HG03378 (cell line): Measurements from ENCODE around the gene IZUMO4.
"Not testable (repeated sequence)": the region's sequence is repeated elsewhere in the genome, so short reads cannot be mapped to it uniquely, and the experiment has no call there.

ENCODE experiments used
- ATAC-seq: cut with Tn5 transposase; IDR thresholded peaks from one replicate; pipeline ENCODE4 v1.9.1; 2021; ENCODE audit warnings: mild to moderate bottlenecking, moderate library complexity; ENCODE audit not compliant: unreplicated experiment

IZUMO4 gene

DNA sequence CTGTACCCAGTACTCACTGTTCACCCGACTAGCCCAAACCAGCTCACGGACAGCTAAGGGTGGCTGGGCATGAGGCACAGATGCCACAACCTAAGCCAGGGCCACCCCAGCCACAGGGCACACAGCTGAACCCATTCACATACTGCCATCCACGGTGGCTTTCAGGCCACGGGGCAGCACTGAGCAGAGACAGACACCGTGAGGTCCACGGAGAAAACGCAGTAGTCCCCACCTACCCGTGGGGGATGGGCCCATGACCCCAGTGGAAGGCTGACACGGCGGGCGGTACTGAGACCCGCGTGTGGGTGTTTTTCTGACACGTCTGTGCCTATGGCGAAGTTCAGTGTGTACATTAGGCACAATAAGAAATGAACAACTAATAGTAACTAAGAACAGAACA lies 25.5 kb downstream of the IZUMO4 start:
- no peak for ATAC-seq

DNA sequence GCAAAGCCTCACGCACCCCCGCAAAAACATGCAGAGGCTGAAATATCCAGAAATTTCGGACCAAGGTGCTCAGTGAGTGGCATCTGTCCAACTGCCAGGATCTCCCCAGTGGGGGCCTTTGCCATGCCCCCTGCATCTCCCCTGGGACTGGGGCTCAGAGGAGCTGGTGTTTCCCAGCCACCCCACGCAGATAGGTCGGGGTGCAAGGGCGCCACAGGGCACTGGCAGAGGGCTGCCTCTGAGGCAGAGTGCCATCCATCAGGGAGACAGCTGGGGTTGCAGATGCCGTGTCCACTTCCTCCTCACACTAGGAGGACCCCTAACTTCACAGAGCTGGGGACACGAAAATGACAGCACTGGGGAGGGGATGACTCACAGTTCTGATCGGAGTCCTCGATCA lies 26.3 kb downstream of the IZUMO4 start:
- ATAC-seq, result no peak

DNA sequence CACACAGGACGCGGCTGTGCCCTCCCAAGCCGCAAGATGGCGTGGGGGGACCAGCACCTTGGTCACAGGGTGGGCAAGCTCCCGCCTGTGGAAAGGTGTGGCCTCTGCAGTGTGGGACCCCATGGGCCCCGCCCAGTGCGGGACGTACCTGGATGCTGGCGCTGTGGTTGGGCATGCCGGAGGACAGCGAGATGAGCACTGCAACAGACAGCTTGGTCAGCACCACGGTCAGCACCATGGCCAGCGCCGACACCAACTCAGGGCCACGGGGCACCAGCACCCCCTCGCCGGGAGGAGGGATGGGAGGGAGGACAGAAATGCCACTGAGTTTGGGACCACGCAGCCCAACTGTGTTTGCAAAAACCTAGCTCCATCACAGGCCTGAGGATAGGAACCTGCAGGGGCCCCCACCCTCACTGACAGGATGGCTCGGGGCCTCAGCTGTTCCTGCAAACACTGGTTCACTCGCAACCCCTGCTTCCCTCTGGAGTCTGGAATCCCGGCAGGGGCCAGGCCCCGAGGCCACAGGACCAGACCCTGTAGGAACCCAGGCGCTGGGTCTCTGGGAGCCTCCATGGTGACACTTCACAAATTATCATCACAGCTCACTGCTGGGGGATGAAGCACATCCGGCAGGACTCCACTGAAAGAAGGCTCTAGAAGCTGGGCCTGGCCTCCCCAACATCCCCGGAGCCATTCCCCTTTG lies 27.1 kb downstream of the IZUMO4 start:
- no peak for ATAC-seq

DNA sequence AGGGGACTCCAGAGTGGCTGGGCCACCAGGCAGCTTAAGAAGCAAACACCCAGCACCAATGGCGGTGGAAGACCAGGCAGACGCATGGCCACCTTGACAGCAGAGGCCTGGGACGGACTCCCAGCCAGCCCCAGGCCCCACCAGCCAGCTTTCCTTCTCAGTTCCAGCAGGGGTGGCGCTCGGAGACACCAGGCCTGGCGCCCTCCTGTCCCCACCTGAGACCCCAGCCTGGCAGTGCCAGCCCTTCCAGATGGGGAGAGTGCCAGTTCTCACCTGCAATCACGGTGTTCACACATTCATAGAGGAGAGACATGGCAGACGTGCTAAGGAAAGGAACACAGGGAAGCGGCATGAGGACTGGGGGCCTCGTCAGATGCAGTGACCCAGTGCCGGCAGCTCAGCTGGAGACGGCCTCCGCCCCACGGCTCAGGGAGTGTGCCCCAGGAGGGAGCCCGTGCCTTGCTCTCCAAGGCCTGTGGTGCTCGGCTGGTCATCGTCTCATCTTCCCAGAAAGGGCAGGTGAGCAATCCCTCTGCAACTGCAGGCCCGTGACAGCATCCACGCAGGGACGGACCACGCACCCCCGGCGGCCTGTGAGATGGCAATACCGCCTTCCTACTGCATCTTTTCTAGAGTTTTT lies 30.3 kb downstream of the IZUMO4 start:
- no peak for ATAC-seq

DNA sequence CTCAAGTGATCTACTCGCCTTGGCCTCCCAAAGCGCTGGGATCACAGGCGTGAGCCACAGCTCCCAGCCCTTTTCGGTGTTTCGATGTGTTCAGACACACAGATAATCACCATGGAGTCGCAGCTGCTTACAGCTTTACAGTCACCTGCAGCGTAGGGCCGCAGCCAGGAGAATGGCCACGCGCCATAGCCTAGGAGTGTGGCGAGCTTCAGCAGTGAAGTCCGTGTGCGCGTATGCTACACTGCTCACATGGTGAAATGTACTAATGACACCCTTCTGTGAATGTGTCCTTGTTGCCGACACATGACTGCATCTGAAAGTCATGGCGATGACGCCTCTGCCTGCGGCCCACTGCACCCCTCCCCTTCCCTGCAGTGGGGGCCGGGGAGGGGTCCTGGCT lies 31.0 kb downstream of the IZUMO4 start:
- no peak for ATAC-seq

GRCh38 chr19:2128252-2128651 lies 31.5 kb downstream of the IZUMO4 start:
- ATAC-seq, result not testable (repeated sequence)

DNA sequence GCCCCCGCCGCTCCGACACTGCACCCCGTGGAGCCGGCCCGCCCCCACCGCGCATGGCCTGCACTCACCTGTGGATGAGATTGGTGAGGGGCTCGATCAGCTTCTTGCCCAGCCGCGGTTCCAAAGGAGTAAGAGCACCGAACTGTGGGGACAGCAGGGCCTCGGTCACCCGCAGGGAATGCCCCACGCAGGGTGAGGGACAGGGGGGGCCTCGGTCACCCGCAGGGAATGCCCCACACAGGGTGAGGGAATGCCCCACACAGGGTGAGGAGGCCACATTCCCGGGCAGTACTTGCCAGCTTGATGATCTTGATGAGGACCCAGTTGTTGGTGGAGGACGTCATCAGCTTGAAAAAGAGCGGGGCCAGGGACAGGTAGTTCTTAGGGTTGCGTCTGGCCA lies 32.3 kb downstream of the IZUMO4 start:
- ATAC-seq, result no peak

- no peak for ATAC-seq
Measured at GRCh38 chr19:2129486-2129885, 32.8 kb downstream of the IZUMO4 start.

DNA sequence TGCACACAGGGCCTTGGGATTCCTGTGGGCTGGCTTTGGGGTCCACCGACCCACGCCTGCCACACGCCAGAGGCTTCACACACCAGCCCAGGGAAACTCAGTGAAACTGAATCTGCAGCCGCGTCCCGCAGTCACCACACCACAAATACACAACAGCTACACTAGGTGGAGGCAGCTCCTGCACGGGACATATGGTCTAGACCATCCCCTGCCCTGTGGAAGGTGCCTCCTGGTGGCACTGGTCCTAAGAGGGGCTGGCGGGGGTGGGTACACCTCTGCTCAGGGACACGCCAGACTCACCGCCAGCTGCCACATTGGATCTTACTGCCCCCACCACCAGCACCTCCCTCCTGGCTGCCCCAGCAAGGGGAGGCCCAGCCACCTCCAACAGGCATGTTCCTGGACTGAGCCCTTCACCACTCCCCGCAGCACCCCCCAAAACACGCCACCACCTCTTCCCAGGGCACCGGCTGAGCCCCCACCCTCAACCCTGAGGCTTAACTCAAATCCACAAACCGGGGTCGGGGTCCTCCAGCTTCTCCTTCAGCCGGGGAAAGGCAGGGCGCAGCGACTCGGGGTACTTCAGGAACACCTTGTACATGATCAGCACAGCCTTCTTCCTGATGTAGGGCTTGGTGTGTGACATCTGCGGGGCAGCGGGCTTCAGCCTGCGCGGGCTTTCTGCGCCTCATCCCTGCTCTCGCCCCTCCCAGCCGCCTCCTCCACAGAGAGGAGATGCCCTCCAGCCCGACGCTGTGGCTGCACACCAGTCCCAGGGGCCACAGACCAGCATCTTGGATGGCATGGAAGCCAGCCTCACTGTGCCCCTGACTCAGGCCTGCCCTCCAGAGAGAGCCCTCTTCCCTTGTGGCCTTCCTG lies 33.4 kb downstream of the IZUMO4 start:
- no peak for ATAC-seq

DNA sequence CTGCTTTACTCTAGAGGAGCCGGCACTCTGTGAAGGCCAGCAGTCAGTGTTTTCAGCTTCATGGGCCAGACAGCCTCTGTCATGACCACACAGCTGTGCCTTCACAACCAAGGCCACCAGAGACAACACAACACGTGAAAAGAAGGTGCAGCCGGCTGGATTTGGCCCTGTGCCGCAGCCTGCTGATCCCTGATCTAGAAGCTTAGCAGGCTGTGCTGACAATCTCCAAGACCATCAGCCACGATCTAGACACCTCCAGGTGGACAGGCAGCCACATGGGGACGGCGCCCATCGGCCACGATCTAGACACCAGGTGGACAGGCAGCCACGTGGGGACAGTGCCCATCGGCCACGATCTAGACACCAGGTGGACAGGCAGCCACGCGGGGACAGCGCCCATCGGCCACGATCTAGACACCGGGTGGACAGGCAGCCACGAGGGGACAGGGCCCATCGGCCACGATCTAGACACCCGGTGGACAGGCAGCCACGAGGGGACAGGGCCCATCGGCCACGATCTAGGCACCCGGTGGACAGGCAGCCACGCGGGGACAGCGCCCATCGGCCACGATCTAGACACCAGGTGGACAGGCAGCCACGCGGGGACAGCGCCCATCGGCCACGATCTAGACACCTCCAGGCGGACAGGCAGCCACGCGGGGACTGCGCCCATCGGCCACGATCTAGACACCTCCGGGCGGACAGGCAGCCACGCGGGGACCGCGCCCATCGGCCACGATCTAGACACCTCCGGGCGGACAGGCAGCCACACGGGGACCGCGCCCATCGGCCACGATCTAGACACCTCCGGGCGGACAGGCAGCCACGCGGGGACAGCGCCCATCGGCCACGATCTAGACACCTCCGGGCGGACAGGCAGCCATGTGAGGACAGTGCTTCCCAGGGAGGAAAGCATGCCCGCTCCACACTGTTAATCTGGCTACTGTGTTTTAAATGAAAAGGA lies 34.6 kb downstream of the IZUMO4 start:
- not testable (repeated sequence) for ATAC-seq

DNA sequence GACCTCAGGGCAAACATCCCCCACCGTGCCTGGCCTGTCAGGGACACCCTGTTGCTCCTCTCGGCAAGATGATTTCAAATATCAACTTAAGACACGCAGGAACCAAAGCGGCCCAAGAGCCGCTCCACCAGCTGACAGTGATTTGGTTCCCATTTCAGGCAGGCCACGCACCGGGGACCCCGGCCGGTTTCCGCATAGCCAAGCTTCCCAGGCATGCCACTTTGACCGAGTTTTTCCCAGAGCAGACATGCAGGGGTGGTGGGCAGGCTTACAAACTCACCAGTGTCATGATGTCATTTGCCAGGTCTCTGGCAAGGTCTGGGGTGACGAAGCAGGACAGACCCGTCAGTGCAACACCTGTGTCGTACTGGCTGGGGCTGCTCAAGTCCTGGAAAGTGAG lies 35.5 kb downstream of the IZUMO4 start:
- ATAC-seq, result no peak

DNA sequence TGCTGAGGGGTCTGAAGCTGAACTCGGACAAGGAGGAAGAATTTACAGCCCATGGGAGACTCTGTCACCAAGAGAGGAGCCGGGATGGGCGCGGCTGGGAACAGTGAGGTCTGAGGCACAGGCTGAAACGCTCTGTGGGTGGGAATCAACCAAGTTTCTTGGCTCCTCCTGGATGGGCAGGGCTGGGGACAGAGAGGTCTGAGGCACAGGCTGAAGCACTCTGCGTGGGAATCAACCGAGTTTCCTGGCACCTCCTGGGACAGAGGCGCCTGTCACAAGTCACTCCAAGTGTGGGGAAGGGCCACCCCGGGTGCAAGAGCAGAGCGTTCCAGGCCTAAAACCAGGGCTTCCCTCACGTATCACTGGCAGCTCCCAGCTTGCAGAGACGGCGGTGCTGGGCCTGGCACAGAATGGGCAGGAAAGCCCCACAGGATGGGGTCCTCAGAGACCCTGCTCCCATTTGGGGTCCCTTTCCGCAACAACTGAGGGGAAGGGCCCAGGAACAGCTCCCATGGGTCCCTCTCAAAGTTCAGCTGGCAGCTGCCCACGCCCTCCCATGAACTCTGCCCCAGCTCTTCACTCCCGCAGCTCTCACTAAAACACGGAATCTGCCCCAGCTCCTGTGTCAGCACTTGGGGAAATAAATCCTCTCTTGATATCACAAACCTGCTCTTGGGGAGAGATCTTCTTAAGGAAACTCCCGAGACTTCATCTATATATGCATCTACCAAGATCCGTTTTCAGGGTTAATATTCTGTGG lies 36.2 kb downstream of the IZUMO4 start:
- ATAC-seq, result no peak

- no peak for ATAC-seq
Measured at GRCh38 chr19:2135474-2136402, 39.0 kb downstream of the IZUMO4 start.

GRCh38 chr19:2136796-2137195 lies 40.1 kb downstream of the IZUMO4 start:
- ATAC-seq, result no peak

DNA sequence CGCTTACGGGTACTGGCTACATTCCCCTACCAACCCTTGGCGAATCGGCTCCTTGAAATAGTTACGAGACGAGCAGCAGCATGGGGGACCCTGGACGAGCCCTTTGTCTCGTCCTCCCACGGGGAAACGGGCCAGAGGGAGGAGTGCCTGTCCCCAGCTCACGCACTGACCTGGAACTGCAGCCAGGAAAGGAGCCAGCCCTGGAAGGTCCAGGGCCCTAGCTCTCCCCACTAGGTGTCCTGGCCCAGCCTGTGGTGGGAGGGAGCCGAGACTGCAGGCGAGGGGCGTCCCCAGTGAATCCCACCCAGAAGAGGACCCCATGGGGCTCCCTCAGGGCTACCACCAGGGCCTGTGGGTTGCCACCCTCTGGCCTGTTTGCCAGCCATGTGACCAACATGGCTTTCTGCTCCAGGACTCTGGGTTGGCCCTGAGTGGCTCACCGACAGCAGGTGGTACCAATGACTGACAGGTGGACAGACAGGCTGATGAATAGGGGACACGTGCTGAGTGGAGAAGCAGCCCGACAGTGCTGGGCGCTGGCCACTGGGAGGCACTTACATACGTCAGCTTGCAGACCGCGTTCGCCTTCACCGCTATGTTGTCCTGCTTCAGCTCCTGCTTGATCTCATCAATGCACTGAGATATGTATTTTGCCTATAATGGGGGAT lies 41.5 kb downstream of the IZUMO4 start:
- no peak for ATAC-seq

DNA sequence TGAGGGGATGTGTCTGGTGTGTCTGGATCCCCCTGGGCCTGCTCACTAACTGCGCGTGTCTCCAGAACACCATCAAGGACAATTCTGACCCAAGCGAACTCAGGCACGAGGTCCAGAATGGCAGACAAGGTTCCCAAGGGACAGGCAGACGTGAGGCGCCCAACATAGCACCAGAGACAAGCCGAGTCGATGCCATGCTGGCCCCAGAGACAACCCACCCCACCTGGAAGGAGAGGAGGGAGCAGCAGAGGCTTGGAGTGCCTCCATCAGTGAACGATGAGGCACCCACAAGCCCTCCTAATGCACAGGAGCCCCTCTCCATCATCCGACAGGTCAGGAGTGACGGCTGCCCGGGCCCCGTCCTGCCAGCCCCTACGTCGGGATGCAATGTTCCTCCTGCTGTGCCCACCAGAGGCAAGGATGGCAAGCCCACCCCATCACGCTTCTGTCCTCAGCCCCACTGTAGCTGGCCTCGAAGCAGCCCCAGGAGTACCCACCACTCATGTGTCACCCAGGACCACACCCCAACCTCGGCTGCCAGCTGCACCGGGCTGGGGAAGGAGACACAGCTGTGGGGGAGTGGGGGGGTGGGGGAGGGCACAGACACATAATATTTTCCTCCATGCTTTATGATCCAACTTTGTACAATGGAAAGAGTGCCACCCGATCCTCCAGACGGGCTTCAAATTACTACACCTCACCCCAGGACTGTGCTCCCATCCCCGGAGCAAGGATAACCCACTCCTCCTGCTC lies 42.8 kb downstream of the IZUMO4 start:
- ATAC-seq, result no peak

DNA sequence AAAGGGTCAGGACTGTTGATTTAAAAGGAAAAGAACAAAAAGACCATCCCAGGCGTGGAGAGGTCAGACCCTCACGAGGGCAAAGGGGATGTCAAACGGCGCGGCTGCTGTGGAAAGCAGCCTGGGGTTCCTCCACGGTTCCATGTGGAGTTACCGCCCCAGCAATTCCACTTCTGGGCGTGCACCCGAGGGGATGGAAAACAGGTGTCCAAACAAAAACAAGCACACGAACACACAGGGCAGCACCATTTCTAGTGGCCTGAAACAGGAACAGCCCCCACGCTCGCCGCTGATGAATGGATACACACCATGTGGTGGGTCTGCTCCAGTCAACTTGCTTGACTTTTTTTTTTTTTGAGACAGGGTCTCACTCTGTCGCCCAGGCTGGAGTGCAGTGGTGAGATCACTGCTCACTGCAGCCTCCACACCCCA lies 43.4 kb downstream of the IZUMO4 start:
- ATAC-seq, result no peak
